Measurements from ENCODE around the gene SLC39A7. TPM values are rescaled to one million over a fixed set of nuclear protein-coding genes. Genes with fewer than 3 reads are reported as not detected.

The SLC39A7 gene
- total and polyA plus RNA-seq, 8 donors = 41.6 to 111 (median 64.5) TPM

DNA sequence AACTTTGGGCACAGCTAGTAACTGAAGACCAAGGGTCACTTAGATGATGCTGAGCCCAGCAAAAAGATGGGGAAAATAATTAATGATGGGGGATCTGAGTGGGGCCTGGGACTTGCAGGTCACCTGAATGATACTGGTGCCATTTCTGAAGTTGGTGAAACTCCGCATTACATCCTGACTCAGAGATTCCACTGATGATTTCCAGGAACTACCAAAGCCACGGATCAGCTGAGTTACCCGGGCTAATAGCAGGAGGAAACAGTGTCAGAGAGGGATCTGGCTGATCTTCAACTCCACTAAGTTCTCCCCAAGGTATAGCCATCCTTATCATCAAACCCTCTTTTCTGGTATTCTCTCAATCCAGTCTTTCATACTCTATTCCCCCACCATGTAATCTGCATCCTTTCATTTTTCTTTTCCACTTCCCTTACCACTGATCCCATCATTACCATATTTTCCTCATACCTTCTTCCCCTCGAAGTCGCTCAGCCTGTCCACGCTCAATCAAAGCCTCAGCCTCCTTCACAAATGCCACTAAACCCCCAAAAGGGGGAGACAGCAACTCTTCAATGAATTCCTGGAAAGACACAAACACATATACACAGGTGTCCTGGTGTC lies 50.8 kb downstream of the SLC39A7 start:
- H3K27me3 ChIP-seq = no peaks in the 10 kb centered on the region
- intact Hi-C loops (cut with DNase I) = no loop called here
- ATAC-seq (no peak), DNase-seq (no peak), FAIRE-seq (no peak)
- no peak overlapping the region for H3K27ac ChIP-seq
- peaks cover 0 to 6% (median 0%) of the 10 kb centered on the region in 3 donors for H3K4me1 ChIP-seq
- no peak overlapping the region for H3K4me3 ChIP-seq
- TF ChIP-seq, protein P1, sequence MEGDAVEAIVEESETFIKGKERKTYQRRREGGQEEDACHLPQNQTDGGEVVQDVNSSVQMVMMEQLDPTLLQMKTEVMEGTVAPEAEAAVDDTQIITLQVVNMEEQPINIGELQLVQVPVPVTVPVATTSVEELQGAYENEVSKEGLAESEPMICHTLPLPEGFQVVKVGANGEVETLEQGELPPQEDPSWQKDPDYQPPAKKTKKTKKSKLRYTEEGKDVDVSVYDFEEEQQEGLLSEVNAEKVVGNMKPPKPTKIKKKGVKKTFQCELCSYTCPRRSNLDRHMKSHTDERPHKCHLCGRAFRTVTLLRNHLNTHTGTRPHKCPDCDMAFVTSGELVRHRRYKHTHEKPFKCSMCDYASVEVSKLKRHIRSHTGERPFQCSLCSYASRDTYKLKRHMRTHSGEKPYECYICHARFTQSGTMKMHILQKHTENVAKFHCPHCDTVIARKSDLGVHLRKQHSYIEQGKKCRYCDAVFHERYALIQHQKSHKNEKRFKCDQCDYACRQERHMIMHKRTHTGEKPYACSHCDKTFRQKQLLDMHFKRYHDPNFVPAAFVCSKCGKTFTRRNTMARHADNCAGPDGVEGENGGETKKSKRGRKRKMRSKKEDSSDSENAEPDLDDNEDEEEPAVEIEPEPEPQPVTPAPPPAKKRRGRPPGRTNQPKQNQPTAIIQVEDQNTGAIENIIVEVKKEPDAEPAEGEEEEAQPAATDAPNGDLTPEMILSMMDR (IDR thresholded peaks at IDR 0.05) = no peak
- peaks cover 0 to 5% (median 0%) of the 10 kb centered on the region in 3 donors for H3K36me3 ChIP-seq
- WGBS, 2 donors = 81 to 88% methylated on average over 6 of the region's 6 CpGs
- H3K9me3 ChIP-seq = no peaks in the 10 kb centered on the region

DNA sequence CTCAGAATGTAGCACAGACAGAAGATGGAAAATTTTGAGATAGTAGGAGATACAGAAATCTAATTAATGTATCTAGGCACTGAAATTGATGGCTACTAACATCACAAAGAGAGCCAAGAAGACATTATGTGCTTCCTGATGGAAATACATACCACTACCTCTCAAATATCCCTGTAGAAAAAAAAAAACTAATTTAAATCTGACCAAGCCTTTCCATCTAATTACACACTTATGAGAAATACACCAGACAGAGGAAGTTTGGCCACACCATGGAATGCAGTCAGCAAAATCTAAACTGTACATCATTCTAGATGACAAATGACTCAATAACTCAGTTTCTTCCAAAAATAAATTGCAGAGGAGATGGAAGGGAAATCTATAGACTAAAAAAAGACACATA lies 52.1 kb downstream of the SLC39A7 start:
- TF ChIP-seq, protein P1 (IDR thresholded peaks at IDR 0.05) = no peak
- intact Hi-C loops (cut with DNase I) = no loop called here

More for the DNA sequence above, 52.1 kb downstream of the SLC39A7 start:
- no peak for DNase-seq
- no peak for ATAC-seq
- FAIRE-seq = no peak
- Histone ChIP-seq H3K4me1 (peaks cover 0 to 6% (median 0%) of the 10 kb centered on the region in 3 donors), H3K9me3 (no peaks in the 10 kb centered on the region), H3K4me3 (no peak overlapping the region), H3K27ac (no peak overlapping the region), H3K27me3 (no peaks in the 10 kb centered on the region), H3K36me3 (peaks cover 0 to 9% (median 5%) of the 10 kb centered on the region in 3 donors)

Small RNA genes within 50 kb of the gene (microRNA-seq; reads per million reads assigned to microRNA genes)
- gene MIR219A1 = 6.2 to 6.8 reads per million in 2 donors

Other genes starting within 250 kb of the SLC39A7 start
- 10 to 100 TPM in 4 of 6 donors, 1 to 10 TPM in 2; 6.8 to 72.9 (median 17.0) TPM for gene HLA-DMA, start 247.8 kb upstream of the SLC39A7 start, total RNA-seq
- gene HLA-DMA, start 247.8 kb upstream of the SLC39A7 start, polyA plus RNA-seq = 10 to 100 TPM; 25.0 to 34.0 TPM
- gene BRD2, start 232.3 kb upstream of the SLC39A7 start, total RNA-seq = 10 to 100 TPM; 50.5 to 98.4 (median 80.2) TPM
- 100 to 1,000 TPM in 1 of 2 donors, 10 to 100 TPM in 1; 94.3 to 128 TPM for gene BRD2, start 232.3 kb upstream of the SLC39A7 start, polyA plus RNA-seq
- 10 to 100 TPM in 1 of 6 donors, 1 to 10 TPM in 3, under 1 TPM in 2; 0.60 to 16.5 (median 2.2) TPM for gene HLA-DOA, start 191.3 kb upstream of the SLC39A7 start, total RNA-seq
- gene HLA-DOA, start 191.3 kb upstream of the SLC39A7 start, polyA plus RNA-seq = under 1 TPM; 0.38 to 0.46 TPM
- gene HLA-DPA1, start 127.2 kb upstream of the SLC39A7 start, total RNA-seq = 100 to 1,000 TPM in 1 of 6 donors, 10 to 100 TPM in 2, 1 to 10 TPM in 3; 8.7 to 162 (median 13.5) TPM
- 1 to 10 TPM; 5.5 to 9.1 TPM for gene HLA-DPA1, start 127.2 kb upstream of the SLC39A7 start, polyA plus RNA-seq
- 100 to 1,000 TPM in 1 of 6 donors, 10 to 100 TPM in 5; 11.8 to 156 (median 23.3) TPM for gene HLA-DPB1, start 124.9 kb upstream of the SLC39A7 start, total RNA-seq
- gene HLA-DPB1, start 124.9 kb upstream of the SLC39A7 start, polyA plus RNA-seq = 10 to 100 TPM; 16.7 to 20.8 TPM
- under 1 TPM; 0.15 to 0.75 (median 0.36) TPM for gene COL11A2, start 8.4 kb upstream of the SLC39A7 start, total RNA-seq
- gene COL11A2, start 8.4 kb upstream of the SLC39A7 start, polyA plus RNA-seq = 1 to 10 TPM; 2.9 to 3.1 TPM
- 10 to 100 TPM; 20.1 to 30.9 (median 21.9) TPM for gene RXRB, start 202 bp upstream of the SLC39A7 start, total RNA-seq
- gene RXRB, start 202 bp upstream of the SLC39A7 start, polyA plus RNA-seq = 10 to 100 TPM; 48.8 to 68.3 TPM
- gene HSD17B8, start 3.8 kb downstream of the SLC39A7 start, total RNA-seq = 10 to 100 TPM; 20.9 to 47.3 (median 31.4) TPM
- 10 to 100 TPM; 36.2 to 47.4 TPM for gene HSD17B8, start 3.8 kb downstream of the SLC39A7 start, polyA plus RNA-seq
- 10 to 100 TPM; 15.0 to 28.0 (median 20.1) TPM for gene RING1, start 7.6 kb downstream of the SLC39A7 start, total RNA-seq
- gene RING1, start 7.6 kb downstream of the SLC39A7 start, polyA plus RNA-seq = 10 to 100 TPM; 47.4 to 57.6 TPM
- gene VPS52, start 71.0 kb downstream of the SLC39A7 start, total RNA-seq = 10 to 100 TPM; 23.2 to 37.5 (median 24.8) TPM
- gene VPS52, start 71.0 kb downstream of the SLC39A7 start, polyA plus RNA-seq = 10 to 100 TPM; 50.1 to 62.2 TPM
- gene RPS18, start 71.2 kb downstream of the SLC39A7 start, total RNA-seq = 1,000 to 10,000 TPM; 1,052 to 2,464 (median 1,700) TPM
- 1,000 to 10,000 TPM; 2,817 to 3,510 TPM for gene RPS18, start 71.2 kb downstream of the SLC39A7 start, polyA plus RNA-seq
- 1 to 10 TPM; 2.1 to 5.4 (median 2.6) TPM for gene B3GALT4, start 76.3 kb downstream of the SLC39A7 start, total RNA-seq
- gene B3GALT4, start 76.3 kb downstream of the SLC39A7 start, polyA plus RNA-seq = 1 to 10 TPM; 5.6 to 8.7 TPM
- 10 to 100 TPM; 17.7 to 28.8 (median 26.2) TPM for gene WDR46, start 88.4 kb downstream of the SLC39A7 start, total RNA-seq
- 10 to 100 TPM; 90.1 to 96.8 TPM for gene WDR46, start 88.4 kb downstream of the SLC39A7 start, polyA plus RNA-seq
- gene PFDN6, start 88.7 kb downstream of the SLC39A7 start, total RNA-seq = 10 to 100 TPM in 5 of 6 donors, 1 to 10 TPM in 1; 9.7 to 19.9 (median 19.0) TPM
- gene PFDN6, start 88.7 kb downstream of the SLC39A7 start, polyA plus RNA-seq = 100 to 1,000 TPM in 1 of 2 donors, 10 to 100 TPM in 1; 76.2 to 119 TPM
- gene RGL2, start 98.1 kb downstream of the SLC39A7 start, total RNA-seq = 10 to 100 TPM; 24.5 to 70.8 (median 30.2) TPM
- 100 to 1,000 TPM in 1 of 2 donors, 10 to 100 TPM in 1; 87.3 to 121 TPM for gene RGL2, start 98.1 kb downstream of the SLC39A7 start, polyA plus RNA-seq
- 100 to 1,000 TPM in 2 of 6 donors, 10 to 100 TPM in 4; 31.0 to 152 (median 41.2) TPM for gene TAPBP, start 113.2 kb downstream of the SLC39A7 start, total RNA-seq
- gene TAPBP, start 113.2 kb downstream of the SLC39A7 start, polyA plus RNA-seq = 10 to 100 TPM; 28.0 to 60.6 TPM
- 10 to 100 TPM in 2 of 6 donors, 1 to 10 TPM in 4; 6.7 to 13.1 (median 9.3) TPM for gene ZBTB22, start 116.9 kb downstream of the SLC39A7 start, total RNA-seq
- 10 to 100 TPM; 10.8 to 14.3 TPM for gene ZBTB22, start 116.9 kb downstream of the SLC39A7 start, polyA plus RNA-seq
- gene DAXX, start 122.1 kb downstream of the SLC39A7 start, total RNA-seq = 10 to 100 TPM; 12.9 to 22.5 (median 15.6) TPM
- gene DAXX, start 122.1 kb downstream of the SLC39A7 start, polyA plus RNA-seq = 10 to 100 TPM; 18.1 to 24.6 TPM
- gene KIFC1, start 191.0 kb downstream of the SLC39A7 start, total RNA-seq = 1 to 10 TPM in 1 of 6 donors, under 1 TPM in 5; 0.14 to 1.5 (median 0.52) TPM
- gene KIFC1, start 191.0 kb downstream of the SLC39A7 start, polyA plus RNA-seq = under 1 TPM; 0.19 to 0.42 TPM
- gene PHF1, start 210.1 kb downstream of the SLC39A7 start, total RNA-seq = 10 to 100 TPM; 28.5 to 68.0 (median 47.2) TPM
- gene PHF1, start 210.1 kb downstream of the SLC39A7 start, polyA plus RNA-seq = 100 to 1,000 TPM; 143 to 192 TPM
- 10 to 100 TPM; 65.0 to 99.6 (median 78.1) TPM for gene CUTA, start 217.2 kb downstream of the SLC39A7 start, total RNA-seq
- gene CUTA, start 217.2 kb downstream of the SLC39A7 start, polyA plus RNA-seq = 100 to 1,000 TPM in 1 of 2 donors, 10 to 100 TPM in 1; 96.7 to 204 TPM
- gene SYNGAP1, start 219.2 kb downstream of the SLC39A7 start, total RNA-seq = 10 to 100 TPM in 1 of 6 donors, 1 to 10 TPM in 5; 4.6 to 11.0 (median 5.6) TPM
- gene SYNGAP1, start 219.2 kb downstream of the SLC39A7 start, polyA plus RNA-seq = 10 to 100 TPM in 1 of 2 donors, 1 to 10 TPM in 1; 8.3 to 16.4 TPM